Measurements from ENCODE around the gene REC8.

Gene REC8

DNA sequence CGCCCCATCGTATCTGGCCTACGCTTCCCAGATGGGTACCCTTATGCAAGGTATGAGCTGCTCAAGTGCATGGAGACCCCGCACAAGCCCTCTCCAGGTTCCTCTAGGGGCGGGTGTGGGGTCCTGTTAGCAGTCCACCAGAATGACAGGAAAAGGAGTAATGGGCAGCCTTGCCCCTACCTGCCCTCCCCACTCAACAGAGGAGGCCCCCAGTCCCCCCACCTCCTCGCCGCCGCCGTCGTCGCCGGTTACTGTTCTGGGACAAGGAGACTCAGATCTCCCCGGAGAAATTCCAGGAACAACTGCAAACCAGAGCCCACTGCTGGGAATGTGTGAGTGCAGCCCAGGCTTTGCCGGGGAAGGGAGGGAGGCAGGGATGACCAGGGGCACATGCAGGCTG lies 6.0 kb downstream of the REC8 start:
- H3K36me3 ChIP-seq (ENCODE audit: control insufficient read depth, insufficient read depth, low read length): peaks cover 42% of the 10 kb centered on the region
- H3K27ac ChIP-seq (ENCODE audit: low read length): no peak overlapping the region

DNA sequence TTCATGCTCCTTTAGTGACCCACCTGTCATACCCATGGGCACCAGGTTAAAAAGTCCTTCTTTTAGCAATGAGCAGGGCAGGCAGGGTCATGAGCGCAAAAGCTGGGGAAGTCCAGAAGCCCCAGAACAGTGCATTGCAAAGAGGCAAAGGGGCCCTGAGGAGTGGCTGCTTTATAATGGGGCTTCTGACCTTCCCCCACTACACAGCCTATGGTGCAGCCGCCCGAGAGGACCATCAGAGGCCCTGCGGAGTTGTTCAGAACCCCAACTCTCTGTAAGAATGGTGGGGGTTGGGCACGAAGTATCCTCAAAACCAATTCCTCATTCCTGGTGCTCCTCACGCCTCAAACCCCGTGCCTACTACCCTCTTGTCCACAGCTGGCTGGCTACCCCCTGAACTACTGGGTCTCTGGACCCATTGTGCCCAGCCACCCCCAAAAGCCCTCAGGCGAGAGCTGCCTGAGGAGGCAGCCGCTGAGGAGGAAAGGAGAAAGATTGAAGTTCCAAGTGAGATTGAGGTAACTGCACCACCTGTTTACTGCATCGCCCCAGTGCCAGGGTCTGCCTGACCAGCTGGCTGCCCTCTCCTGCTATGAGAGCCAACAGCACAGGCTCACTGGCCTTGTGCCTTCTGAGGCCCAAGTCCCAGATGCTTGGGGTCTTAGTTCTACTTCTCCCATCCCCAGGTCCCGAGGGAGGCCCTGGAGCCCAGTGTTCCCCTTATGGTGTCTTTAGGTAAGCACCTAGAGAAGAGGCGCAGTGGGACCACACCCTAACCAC lies 6.7 kb downstream of the REC8 start:
- peaks cover 42% of the 10 kb centered on the region for H3K36me3 ChIP-seq (ENCODE audit: control insufficient read depth, insufficient read depth, low read length)
- no peaks in the 10 kb centered on the region for H3K27me3 ChIP-seq (ENCODE audit: control insufficient read depth, insufficient read depth, low read length)
- H3K9me3 ChIP-seq (ENCODE audit: control insufficient read depth, insufficient read depth, low read length): no peaks in the 10 kb centered on the region
- DNase-seq (ENCODE audit: low read depth, low spot score): no peak
- no peak overlapping the region for H3K27ac ChIP-seq (ENCODE audit: low read length)
- H3K4me3 ChIP-seq (ENCODE audit: low read length): no peak overlapping the region
- WGBS (ENCODE audit: insufficient coverage, insufficient read length): no CpG with 5 or more reads among the region's 12 CpGs
- H3K4me1 ChIP-seq (ENCODE audit: control insufficient read depth, insufficient read depth, low read length): no peaks in the 10 kb centered on the region

More for the DNA sequence above, 6.0 kb downstream of the REC8 start:
- H3K4me1 ChIP-seq (ENCODE audit: control insufficient read depth, insufficient read depth, low read length): no peaks in the 10 kb centered on the region
- no peaks in the 10 kb centered on the region for H3K9me3 ChIP-seq (ENCODE audit: control insufficient read depth, insufficient read depth, low read length)
- no peak overlapping the region for H3K4me3 ChIP-seq (ENCODE audit: low read length)
- no peaks in the 10 kb centered on the region for H3K27me3 ChIP-seq (ENCODE audit: control insufficient read depth, insufficient read depth, low read length)
- no CpG with 5 or more reads among the region's 14 CpGs for WGBS (ENCODE audit: insufficient coverage, insufficient read length)
- no peak for DNase-seq (ENCODE audit: low read depth, low spot score)

DNA sequence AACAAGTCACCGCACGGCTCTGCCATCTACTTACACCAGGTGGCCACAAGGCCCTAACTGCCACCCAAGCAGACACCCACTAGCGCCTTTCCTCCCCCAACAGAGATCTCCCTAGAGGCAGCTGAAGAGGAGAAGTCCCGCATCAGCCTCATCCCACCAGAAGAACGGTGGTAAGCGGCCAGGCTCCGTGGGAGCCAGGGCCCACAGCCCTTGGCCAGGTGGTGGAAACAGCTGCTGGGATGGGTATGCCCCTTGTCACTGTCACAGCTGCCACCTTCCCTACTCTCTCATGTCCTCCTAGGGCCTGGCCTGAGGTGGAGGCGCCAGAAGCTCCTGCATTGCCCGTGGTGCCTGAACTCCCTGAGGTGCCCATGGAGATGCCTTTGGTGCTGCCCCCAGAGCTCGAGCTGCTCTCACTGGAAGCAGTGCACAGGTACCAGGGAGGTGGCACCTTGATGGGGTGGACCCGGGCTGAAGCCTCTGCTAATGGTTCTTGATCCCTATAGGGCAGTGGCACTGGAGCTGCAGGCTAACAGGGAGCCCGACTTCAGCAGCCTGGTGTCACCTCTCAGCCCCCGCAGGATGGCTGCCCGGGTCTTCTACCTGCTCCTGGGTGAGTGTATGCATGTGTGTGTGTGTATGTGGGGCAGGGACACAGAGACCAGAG lies 7.5 kb downstream of the REC8 start:
- no CpG with 5 or more reads among the region's 14 CpGs for WGBS (ENCODE audit: insufficient coverage, insufficient read length)
- DNase-seq (ENCODE audit: low read depth, low spot score): no peak
- Histone ChIP-seq H3K27me3 (ENCODE audit: control insufficient read depth, insufficient read depth, low read length) (no peaks in the 10 kb centered on the region), H3K27ac (ENCODE audit: low read length) (no peak overlapping the region), H3K36me3 (ENCODE audit: control insufficient read depth, insufficient read depth, low read length) (peaks cover 50% of the 10 kb centered on the region), H3K4me3 (ENCODE audit: low read length) (no peak overlapping the region), H3K4me1 (ENCODE audit: control insufficient read depth, insufficient read depth, low read length) (no peaks in the 10 kb centered on the region), H3K9me3 (ENCODE audit: control insufficient read depth, insufficient read depth, low read length) (no peaks in the 10 kb centered on the region)

DNA sequence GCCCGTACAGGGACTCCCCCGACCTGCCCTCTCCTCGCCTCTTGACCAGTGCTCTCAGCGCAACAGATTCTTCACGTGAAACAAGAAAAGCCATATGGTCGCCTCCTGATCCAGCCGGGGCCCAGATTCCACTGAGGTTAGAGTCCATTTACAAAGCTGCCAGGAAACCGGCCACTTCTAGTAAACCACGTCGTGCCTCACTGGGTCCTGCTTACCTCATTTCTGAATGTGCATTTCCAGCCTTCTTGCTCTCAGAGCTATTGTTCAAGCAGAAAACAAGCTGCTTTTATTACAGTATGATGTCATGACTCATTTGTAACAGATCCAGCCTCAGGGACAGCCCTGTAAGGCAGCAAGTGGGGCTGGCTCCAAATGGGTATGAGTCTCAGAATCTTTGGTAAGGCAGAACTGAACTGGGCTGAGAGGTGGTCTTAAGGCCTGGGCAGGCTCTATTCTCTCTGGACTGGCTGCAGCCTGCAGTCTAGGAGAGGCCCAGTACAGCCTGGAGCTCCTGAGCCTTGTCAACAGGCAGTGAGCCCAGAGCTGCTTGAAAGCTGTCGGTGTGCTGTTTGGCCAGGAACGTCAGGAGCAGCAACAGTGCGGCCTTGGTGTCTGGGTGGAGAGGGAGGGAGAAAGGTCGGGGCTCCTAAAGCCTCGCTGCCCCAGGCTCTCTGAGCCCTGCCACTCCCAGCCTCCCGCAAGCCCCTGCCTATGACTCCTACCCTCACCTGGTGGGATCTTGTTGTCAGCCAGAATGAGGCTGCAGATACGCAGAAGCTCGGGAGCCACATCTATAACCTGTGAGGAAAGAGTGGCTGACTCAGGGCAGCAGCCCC lies 8.3 kb downstream of the REC8 start:
- H3K4me3 ChIP-seq (ENCODE audit: low read length): no peak overlapping the region
- DNase-seq (ENCODE audit: low read depth, low spot score): no peak
- no peaks in the 10 kb centered on the region for H3K27me3 ChIP-seq (ENCODE audit: control insufficient read depth, insufficient read depth, low read length)
- no peaks in the 10 kb centered on the region for H3K9me3 ChIP-seq (ENCODE audit: control insufficient read depth, insufficient read depth, low read length)
- no peaks in the 10 kb centered on the region for H3K4me1 ChIP-seq (ENCODE audit: control insufficient read depth, insufficient read depth, low read length)
- H3K27ac ChIP-seq (ENCODE audit: low read length): no peak overlapping the region
- no CpG with 5 or more reads among the region's 18 CpGs for WGBS (ENCODE audit: insufficient coverage, insufficient read length)
- peaks cover 57% of the 10 kb centered on the region for H3K36me3 ChIP-seq (ENCODE audit: control insufficient read depth, insufficient read depth, low read length)

DNA sequence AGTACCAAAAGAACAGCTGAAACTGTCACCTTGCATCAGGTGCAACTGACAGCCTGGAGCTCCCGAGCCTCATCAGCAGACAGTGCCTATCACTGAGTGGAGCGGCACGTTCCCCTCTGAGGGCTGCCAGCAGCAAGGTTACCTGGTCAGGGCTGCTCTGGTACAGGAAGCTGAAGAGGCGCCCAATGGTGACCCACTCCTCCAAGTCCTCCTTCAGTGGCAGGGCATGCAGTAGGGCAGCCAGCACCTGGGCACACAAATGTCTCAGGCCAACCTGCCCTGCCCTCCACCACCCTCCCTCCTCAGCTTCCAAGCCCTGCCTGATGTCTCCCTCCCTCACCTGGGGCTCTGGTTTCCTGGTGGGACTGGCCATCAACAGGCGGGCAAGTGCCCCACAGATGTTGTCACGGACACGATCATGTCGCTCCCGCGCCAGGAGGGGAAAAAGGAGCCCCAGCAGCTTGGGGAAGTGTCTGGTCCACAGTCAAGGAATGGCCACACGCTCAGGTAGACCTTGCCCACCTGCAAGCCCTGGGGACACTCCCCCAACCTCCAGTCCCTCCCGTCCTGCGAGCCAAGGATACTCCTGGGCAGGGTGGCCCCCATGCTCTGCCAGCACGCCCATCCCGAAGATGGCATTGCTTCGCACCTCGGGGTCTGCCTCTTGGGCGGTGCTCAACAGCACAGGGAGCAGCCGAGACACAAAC lies 9.6 kb downstream of the REC8 start:
- WGBS (ENCODE audit: insufficient coverage, insufficient read length): no CpG with 5 or more reads among the region's 19 CpGs
- no peak for DNase-seq (ENCODE audit: low read depth, low spot score)
- no peaks in the 10 kb centered on the region for H3K4me1 ChIP-seq (ENCODE audit: control insufficient read depth, insufficient read depth, low read length)
- H3K27ac ChIP-seq (ENCODE audit: low read length): no peak overlapping the region
- H3K9me3 ChIP-seq (ENCODE audit: control insufficient read depth, insufficient read depth, low read length): no peaks in the 10 kb centered on the region
- peaks cover 67% of the 10 kb centered on the region for H3K36me3 ChIP-seq (ENCODE audit: control insufficient read depth, insufficient read depth, low read length)
- no peaks in the 10 kb centered on the region for H3K27me3 ChIP-seq (ENCODE audit: control insufficient read depth, insufficient read depth, low read length)
- H3K4me3 ChIP-seq (ENCODE audit: low read length): no peak overlapping the region

DNA sequence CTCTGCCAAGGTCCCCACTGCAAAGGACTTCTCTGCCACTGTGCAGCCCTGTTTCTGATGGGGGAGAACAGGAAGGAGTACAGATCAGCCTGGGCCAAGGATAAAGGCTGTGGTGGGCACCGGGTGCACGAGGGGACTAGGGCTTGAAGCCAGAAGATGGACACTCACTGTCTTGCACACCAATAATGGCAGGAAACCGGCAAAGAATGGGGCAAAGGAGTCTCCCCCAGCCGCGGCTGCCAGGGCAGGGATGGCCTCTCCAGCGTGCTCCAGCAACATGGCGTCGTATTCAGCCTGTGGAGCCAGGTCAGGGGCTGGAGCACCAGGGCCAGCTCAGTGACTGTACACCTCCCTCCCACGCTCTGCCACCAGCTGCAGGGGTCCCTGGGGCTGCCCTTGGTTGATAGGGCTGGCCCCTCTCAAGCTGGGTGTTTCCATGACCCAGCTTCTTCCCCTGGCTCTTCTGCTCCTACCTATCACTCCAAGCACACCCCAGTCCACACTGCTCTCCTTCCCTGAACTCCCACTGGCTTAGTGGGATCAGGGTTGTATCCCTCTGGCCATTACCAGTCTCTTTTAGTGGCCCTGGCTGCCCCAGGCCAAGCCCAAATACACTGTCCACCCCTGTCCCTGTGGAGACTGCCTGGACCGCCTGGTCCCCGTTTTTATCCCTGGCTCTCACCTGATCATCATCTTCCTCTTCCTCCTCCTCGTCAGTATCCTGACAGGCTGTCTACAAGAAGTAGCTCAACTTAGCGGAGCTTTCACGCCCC lies 10.4 kb downstream of the REC8 start:
- H3K27ac ChIP-seq (ENCODE audit: low read length): no peak overlapping the region
- no peak for DNase-seq (ENCODE audit: low read depth, low spot score)
- no peaks in the 10 kb centered on the region for H3K4me1 ChIP-seq (ENCODE audit: control insufficient read depth, insufficient read depth, low read length)
- H3K36me3 ChIP-seq (ENCODE audit: control insufficient read depth, insufficient read depth, low read length): peaks cover 67% of the 10 kb centered on the region
- H3K9me3 ChIP-seq (ENCODE audit: control insufficient read depth, insufficient read depth, low read length): no peaks in the 10 kb centered on the region
- WGBS (ENCODE audit: insufficient coverage, insufficient read length): no CpG with 5 or more reads among the region's 14 CpGs
- H3K4me3 ChIP-seq (ENCODE audit: low read length): no peak overlapping the region
- no peaks in the 10 kb centered on the region for H3K27me3 ChIP-seq (ENCODE audit: control insufficient read depth, insufficient read depth, low read length)

DNA sequence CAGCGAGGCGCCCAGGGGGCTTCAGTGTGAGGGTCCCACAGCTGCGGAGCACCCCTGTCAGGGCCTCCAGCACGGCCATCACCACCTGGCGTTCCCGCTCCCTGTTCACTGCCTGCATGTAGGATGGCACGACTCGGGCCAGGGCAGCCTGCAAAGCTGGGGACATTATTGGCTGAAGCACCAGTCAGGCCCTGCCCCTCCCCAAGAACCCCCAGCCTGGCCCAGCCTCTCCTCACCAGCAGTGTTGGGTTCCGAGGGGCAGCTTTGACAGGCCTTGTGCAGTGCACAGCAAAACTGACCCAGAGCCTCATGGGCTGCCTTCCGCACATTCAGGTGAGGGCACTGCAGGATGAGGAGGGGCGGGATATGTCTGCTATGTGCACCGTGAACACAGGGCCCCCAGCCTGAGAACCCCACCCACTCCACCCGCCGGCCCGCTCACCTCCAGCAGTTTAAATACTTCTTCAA lies 11.2 kb downstream of the REC8 start:
- Histone ChIP-seq H3K27me3 (ENCODE audit: control insufficient read depth, insufficient read depth, low read length) (no peaks in the 10 kb centered on the region), H3K9me3 (ENCODE audit: control insufficient read depth, insufficient read depth, low read length) (no peaks in the 10 kb centered on the region), H3K27ac (ENCODE audit: low read length) (no peak overlapping the region), H3K4me1 (ENCODE audit: control insufficient read depth, insufficient read depth, low read length) (no peaks in the 10 kb centered on the region), H3K4me3 (ENCODE audit: low read length) (no peak overlapping the region), H3K36me3 (ENCODE audit: control insufficient read depth, insufficient read depth, low read length) (peaks cover 64% of the 10 kb centered on the region)
- no CpG with 5 or more reads among the region's 15 CpGs for WGBS (ENCODE audit: insufficient coverage, insufficient read length)
- no peak for DNase-seq (ENCODE audit: low read depth, low spot score)

DNA sequence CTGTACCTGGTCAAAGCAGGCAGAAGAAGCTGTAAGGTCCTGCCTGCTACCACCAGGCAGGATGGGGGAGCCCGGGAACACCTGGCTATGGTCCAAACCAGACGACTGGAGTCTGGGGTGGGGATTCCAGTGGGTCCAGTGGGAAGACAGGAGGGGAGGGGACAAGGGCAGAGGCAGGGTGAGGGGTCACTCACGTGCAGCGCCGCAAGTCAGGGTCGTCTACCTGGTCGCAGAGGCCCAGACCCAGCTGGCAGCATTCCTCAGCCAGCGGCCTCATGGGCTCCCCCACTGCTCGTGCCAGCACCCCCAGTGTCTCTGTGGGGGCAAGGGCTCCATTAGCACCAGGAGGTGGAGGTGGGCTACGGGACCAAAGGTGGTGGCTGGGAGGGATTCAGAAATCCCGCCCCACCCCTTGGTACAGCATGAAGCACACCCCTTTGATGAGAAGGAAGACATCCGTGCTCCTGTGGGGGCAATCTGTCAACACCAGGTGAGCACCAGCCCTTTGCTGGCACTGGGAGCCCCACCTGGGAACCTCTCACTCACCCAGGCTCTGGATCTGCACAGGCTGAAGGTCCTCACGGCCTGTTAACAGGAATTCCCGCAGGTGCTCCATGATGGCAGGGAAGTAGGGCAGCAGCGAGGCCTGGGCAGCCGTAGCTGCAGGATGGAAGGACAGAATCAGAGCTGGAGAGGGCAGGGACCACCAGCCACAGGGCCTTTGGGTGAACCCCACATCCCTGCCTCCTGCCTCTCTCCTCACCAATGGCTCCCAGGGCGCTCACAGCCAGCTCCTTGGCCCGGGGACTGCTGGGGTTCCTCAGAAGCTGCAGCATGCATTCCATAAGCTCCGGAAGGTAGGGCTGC lies 12.5 kb downstream of the REC8 start:
- H3K36me3 ChIP-seq (ENCODE audit: control insufficient read depth, insufficient read depth, low read length): peaks cover 58% of the 10 kb centered on the region
- no peaks in the 10 kb centered on the region for H3K27me3 ChIP-seq (ENCODE audit: control insufficient read depth, insufficient read depth, low read length)
- no CpG with 5 or more reads among the region's 19 CpGs for WGBS (ENCODE audit: insufficient coverage, insufficient read length)
- H3K27ac ChIP-seq (ENCODE audit: low read length): no peak overlapping the region
- no peaks in the 10 kb centered on the region for H3K4me1 ChIP-seq (ENCODE audit: control insufficient read depth, insufficient read depth, low read length)
- DNase-seq (ENCODE audit: low read depth, low spot score): no peak
- H3K4me3 ChIP-seq (ENCODE audit: low read length): no peak overlapping the region
- no peaks in the 10 kb centered on the region for H3K9me3 ChIP-seq (ENCODE audit: control insufficient read depth, insufficient read depth, low read length)

DNA sequence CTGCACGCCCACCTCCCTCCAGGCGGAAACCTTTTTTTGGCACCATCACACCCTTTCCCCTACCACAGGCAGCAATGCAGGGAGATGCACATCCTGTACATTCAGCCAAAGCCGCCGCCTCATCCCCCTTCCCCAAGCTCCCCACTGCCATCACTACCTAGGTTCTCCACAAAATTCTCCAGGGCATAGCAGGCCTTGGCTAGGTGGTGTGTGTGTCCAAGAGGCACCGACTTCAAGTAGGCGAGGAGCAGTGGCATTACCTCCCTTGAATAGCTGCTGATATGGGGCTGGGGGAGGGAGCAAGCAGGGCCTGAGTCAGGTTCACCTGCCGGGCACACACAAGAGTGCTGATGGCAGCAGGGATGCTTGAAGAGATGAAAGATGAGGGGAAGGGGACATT lies 13.1 kb downstream of the REC8 start:
- Histone ChIP-seq H3K27ac (ENCODE audit: low read length) (no peak overlapping the region), H3K9me3 (ENCODE audit: control insufficient read depth, insufficient read depth, low read length) (no peaks in the 10 kb centered on the region), H3K36me3 (ENCODE audit: control insufficient read depth, insufficient read depth, low read length) (peaks cover 51% of the 10 kb centered on the region), H3K4me1 (ENCODE audit: control insufficient read depth, insufficient read depth, low read length) (no peaks in the 10 kb centered on the region), H3K4me3 (ENCODE audit: low read length) (no peak overlapping the region), H3K27me3 (ENCODE audit: control insufficient read depth, insufficient read depth, low read length) (no peaks in the 10 kb centered on the region)
- DNase-seq (ENCODE audit: low read depth, low spot score): no peak
- WGBS (ENCODE audit: insufficient coverage, insufficient read length): no CpG with 5 or more reads among the region's 7 CpGs

All from iPS DF 6.9 (cell line).